Fibroblast of pulmonary artery (primary cell): ENCODE measurements around the gene VPS16.

Experiments used
- DNase-seq: peaks from one replicate; pipeline ENCODE4 v3.0.0-alpha.2; 2010; ENCODE audit warnings: low read depth
- H3K4me3 ChIP-seq: replicated peaks from 2 replicates; pipeline ENCODE4 v1.5.1; 2011; ENCODE audit warnings: low read depth, mild to moderate bottlenecking, control low read depth, low read length, moderate library complexity
- CTCF ChIP-seq: IDR thresholded peaks from 2 replicates; pipeline ENCODE4 v1.5.1; 2011; ENCODE audit warnings: mild to moderate bottlenecking, control low read depth, low read length, inconsistent platforms; ENCODE audit errors: missing control alignments

Gene VPS16

DNA sequence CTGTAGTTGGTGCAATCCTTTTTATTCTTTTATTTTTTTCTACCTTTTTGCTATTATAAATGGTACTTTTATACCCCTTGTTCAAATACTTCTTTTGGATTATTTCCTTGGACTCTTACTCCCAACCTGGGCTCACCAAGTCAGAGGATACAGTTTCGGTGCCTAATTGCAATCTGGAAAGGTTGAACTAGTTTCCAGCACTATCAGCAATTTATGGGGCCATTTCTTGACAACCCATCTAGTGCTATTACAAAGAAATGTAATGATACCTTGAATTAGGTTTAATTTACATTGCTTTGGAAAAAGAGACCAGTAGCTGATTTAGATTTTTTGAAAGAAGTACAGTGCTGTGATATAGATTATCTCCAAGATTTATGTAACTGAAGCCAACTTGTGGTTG, 38.0 kb downstream of the VPS16 start:
- no peak for DNase-seq
- H3K4me3 ChIP-seq: no peak overlapping the region
- TF ChIP-seq CTCF: no peak

GRCh38 chr20:2879146-2879545, 38.6 kb downstream of the VPS16 start:
- DNase-seq: peak; percentile 71
- H3K4me3 ChIP-seq: no peak overlapping the region

GRCh38 chr20:2880650-2881049, 40.1 kb downstream of the VPS16 start:
- no peak overlapping the region for H3K4me3 ChIP-seq
- no peak for TF ChIP-seq CTCF
- no peak for DNase-seq

More at GRCh38 chr20:2879146-2879545, 38.6 kb downstream of the VPS16 start:
- no peak for TF ChIP-seq CTCF

- H3K4me3 ChIP-seq: no peak overlapping the region
- TF ChIP-seq CTCF: no peak
- DNase-seq: no peak
Observed at GRCh38 chr20:2883726-2884637, 43.4 kb downstream of the VPS16 start.

DNA sequence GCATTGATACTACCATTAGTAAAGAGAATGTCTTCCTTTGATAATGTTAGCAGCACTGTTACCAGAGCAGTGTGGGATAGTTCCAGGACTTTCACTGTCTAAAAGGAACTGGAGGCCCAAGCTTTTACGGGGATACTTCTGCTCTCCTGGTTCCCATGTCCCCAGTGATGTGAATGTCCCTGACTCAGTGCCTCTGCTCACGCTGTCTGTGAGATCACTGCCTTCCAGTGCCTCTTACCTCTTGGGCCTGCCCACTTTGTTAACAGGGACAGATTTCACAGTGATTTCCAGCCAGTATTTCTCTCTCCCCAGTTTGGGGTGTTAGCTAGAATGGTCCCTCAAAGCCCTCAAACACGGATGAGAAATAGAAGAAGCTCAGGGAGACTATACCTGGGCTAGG, 47.2 kb downstream of the VPS16 start:
- DNase-seq: no peak
- TF ChIP-seq CTCF: no peak
- H3K4me3 ChIP-seq: no peak overlapping the region

DNA sequence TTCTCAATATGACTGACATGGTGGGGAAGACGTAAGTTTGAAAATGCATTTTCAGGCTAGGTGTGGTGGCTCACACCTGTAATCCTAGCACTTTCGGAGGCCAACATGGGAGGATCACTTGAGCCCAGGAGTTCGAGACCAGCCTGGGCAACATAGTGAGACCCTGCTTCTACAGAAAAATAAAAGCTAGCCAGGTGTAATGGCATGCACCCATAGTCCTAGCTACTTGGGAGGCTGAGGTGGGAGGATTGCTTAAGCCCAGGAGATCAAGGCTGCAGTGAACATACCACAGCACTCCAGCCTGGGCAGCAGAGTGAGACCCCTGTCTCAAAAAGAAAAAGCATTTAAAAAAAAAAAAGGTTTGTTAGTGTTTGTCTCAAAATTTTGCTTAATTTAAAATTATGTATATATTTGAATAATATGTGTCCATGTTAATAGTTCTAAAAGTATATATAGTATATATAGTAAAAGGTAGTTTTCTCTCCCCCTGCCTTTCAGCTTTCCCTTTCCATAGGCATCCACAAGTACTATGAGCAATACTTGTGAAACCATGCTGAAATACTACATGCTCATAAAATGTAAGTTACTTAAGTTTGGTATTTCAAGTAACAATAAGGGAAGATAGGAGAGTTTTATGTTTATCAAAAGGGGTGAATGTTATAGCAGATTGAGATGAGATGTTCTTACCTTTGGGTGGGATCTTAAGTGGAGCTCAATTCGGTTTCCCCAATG, 47.8 kb downstream of the VPS16 start:
- no peak for TF ChIP-seq CTCF
- no peak overlapping the region for H3K4me3 ChIP-seq
- no peak for DNase-seq

- no peak overlapping the region for H3K4me3 ChIP-seq
- no peak for DNase-seq
- no peak for TF ChIP-seq CTCF
Observed at GRCh38 chr20:2889209-2889608, 48.7 kb downstream of the VPS16 start.
